DND-41 (cell line): Measurements from ENCODE around the gene ESR1.
"Not testable (repeated sequence)": the region's sequence is repeated elsewhere in the genome, so short reads cannot be mapped to it uniquely, and the experiment has no call there.

Experiments
- ATAC-seq: fragments of 200-7000 bp; cut with Tn5 transposase; 3 replicates; pipeline ENCODE4 v1.9.1; 2021; ENCODE audit warnings: low read depth; ENCODE audit not compliant: insufficient read depth
- DNase-seq: peaks from one replicate; pipeline ENCODE4 v3.0.0-alpha.2; 2020
- H2AFZ ChIP-seq: 2 replicates; pipeline ENCODE4 v1.6.0; 2012; ENCODE audit warnings: low read depth, low read length
- H3K27ac ChIP-seq: 2 replicates; pipeline ENCODE4 v1.5.1; 2012; ENCODE audit warnings: low read length, inconsistent platforms
- H3K27me3 ChIP-seq: fragments of 200-600 bp; sonication (generic); 2 replicates; pipeline ENCODE4 v1.6.0; 2012; ENCODE audit warnings: low read length, mild to moderate bottlenecking, inconsistent platforms; ENCODE audit not compliant: insufficient read depth, poor library complexity
- H3K36me3 ChIP-seq: 2 replicates; pipeline ENCODE4 v1.5.1; 2012; ENCODE audit warnings: low read length, inconsistent platforms; ENCODE audit not compliant: insufficient read depth
- H3K4me1 ChIP-seq: 2 replicates; pipeline ENCODE4 v1.5.1; 2012; ENCODE audit warnings: mild to moderate bottlenecking, low read length; ENCODE audit not compliant: insufficient read depth
- H3K4me2 ChIP-seq: 2 replicates; pipeline ENCODE4 v1.6.0; 2012; ENCODE audit warnings: mild to moderate bottlenecking, moderate library complexity, low read length, inconsistent platforms; ENCODE audit not compliant: insufficient read depth
- H3K4me3 ChIP-seq, 2 experiments: fragments of 200-600 bp in 1 of 2; shearing (Covaris generic) in 1 of 2; 2 replicates each; pipeline ENCODE4 v1.5.1; 2012 to 2016; ENCODE audit warnings: inconsistent platforms in 2 of 2, low read length in 2 of 2, mild to moderate bottlenecking in 2 of 2, low read depth in 1 of 2, moderate library complexity in 1 of 2
- H3K79me2 ChIP-seq: 2 replicates; pipeline ENCODE4 v1.6.0; 2012; ENCODE audit warnings: low read length, inconsistent platforms; ENCODE audit not compliant: insufficient read depth
- H3K9ac ChIP-seq: 2 replicates; pipeline ENCODE4 v1.6.0; 2012; ENCODE audit warnings: low read depth, mild to moderate bottlenecking, inconsistent platforms, low read length, moderate library complexity
- H3K9me3 ChIP-seq: 2 replicates; pipeline ENCODE4 v1.5.1; 2012; ENCODE audit warnings: low read length, moderate library complexity, mild to moderate bottlenecking, inconsistent platforms; ENCODE audit not compliant: insufficient read depth, severe bottlenecking
- H4K20me1 ChIP-seq: 2 replicates; pipeline ENCODE4 v1.6.0; 2012; ENCODE audit warnings: low read length; ENCODE audit not compliant: insufficient read depth
- CTCF ChIP-seq: IDR thresholded peaks from 2 replicates; pipeline ENCODE4 v1.5.1; 2012; ENCODE audit warnings: borderline replicate concordance, low read length, moderate library complexity, mild to moderate bottlenecking; ENCODE audit not compliant: poor library complexity, severe bottlenecking; ENCODE audit errors: extremely low read depth
- EZH2 ChIP-seq: IDR thresholded peaks from 3 replicates; pipeline ENCODE4 v1.6.1; 2012; ENCODE audit warnings: borderline replicate concordance, low read depth, mild to moderate bottlenecking, moderate library complexity, low read length, inconsistent platforms; ENCODE audit not compliant: severe bottlenecking

The ESR1 gene

GRCh38 chr6:152026291-152026690 lies 218.8 kb downstream of the ESR1 start:
- ATAC-seq (no peak), DNase-seq (no peak)
- H3K9me3 ChIP-seq, result no peaks in the 10 kb centered on the region
- no peak overlapping the region for H3K9ac ChIP-seq
- H3K4me2 ChIP-seq, result no peak overlapping the region
- no peaks in the 10 kb centered on the region for H4K20me1 ChIP-seq
- no peak overlapping the region for H2AFZ ChIP-seq
- H3K4me1 ChIP-seq, result no peaks in the 10 kb centered on the region
- no peak overlapping the region for H3K27ac ChIP-seq
- H3K36me3 ChIP-seq, result no peaks in the 10 kb centered on the region
- H3K79me2 ChIP-seq, result no peaks in the 10 kb centered on the region
- TF ChIP-seq CTCF (no peak), EZH2 (no peak)
- H3K27me3 ChIP-seq, result no peaks in the 10 kb centered on the region
- H3K4me3 ChIP-seq, result no peak overlapping the region

GRCh38 chr6:152026744-152027143 lies 219.3 kb downstream of the ESR1 start:
- not testable (repeated sequence) for ATAC-seq, H4K20me1 ChIP-seq

GRCh38 chr6:152033765-152034164 lies 226.3 kb downstream of the ESR1 start:
- not testable (repeated sequence) for H3K4me1 ChIP-seq, H3K27ac ChIP-seq, H3K9ac ChIP-seq, H4K20me1 ChIP-seq, DNase-seq, H3K4me2 ChIP-seq, ATAC-seq, H3K79me2 ChIP-seq, H3K36me3 ChIP-seq, H3K9me3 ChIP-seq, H2AFZ ChIP-seq, H3K4me3 ChIP-seq, H3K27me3 ChIP-seq

More at GRCh38 chr6:152026744-152027143, 219.3 kb downstream of the ESR1 start:
- not testable (repeated sequence) for H3K36me3 ChIP-seq, H3K9ac ChIP-seq, H3K9me3 ChIP-seq, H3K4me2 ChIP-seq, H2AFZ ChIP-seq, H3K79me2 ChIP-seq, H3K4me3 ChIP-seq, H3K4me1 ChIP-seq, H3K27ac ChIP-seq, DNase-seq, H3K27me3 ChIP-seq

- Histone ChIP-seq H2AFZ (no peak overlapping the region), H3K79me2 (no peaks in the 10 kb centered on the region), H3K4me2 (no peak overlapping the region), H3K9me3 (no peaks in the 10 kb centered on the region), H3K4me1 (no peaks in the 10 kb centered on the region), H3K27me3 (no peaks in the 10 kb centered on the region), H4K20me1 (no peaks in the 10 kb centered on the region), H3K4me3 (no peak overlapping the region), H3K27ac (no peak overlapping the region), H3K9ac (no peak overlapping the region), H3K36me3 (no peaks in the 10 kb centered on the region)
- TF ChIP-seq CTCF (no peak), EZH2 (no peak)
- DNase-seq (no peak), ATAC-seq (no peak)
These were observed 227.1 kb downstream of the ESR1 start for GRCh38 chr6:152034631-152035030.

- H2AFZ ChIP-seq, result no peak overlapping the region
- no peak overlapping the region for H3K27ac ChIP-seq
- no peaks in the 10 kb centered on the region for H3K27me3 ChIP-seq
- no peak overlapping the region for H3K4me2 ChIP-seq
- DNase-seq (no peak), ATAC-seq (no peak)
- no peaks in the 10 kb centered on the region for H3K36me3 ChIP-seq
- no peaks in the 10 kb centered on the region for H3K9me3 ChIP-seq
- no peaks in the 10 kb centered on the region for H3K79me2 ChIP-seq
- H3K9ac ChIP-seq, result no peak overlapping the region
- no peaks in the 10 kb centered on the region for H4K20me1 ChIP-seq
- no peak overlapping the region for H3K4me3 ChIP-seq
- TF ChIP-seq EZH2 (no peak), CTCF (no peak)
- no peaks in the 10 kb centered on the region for H3K4me1 ChIP-seq
These were observed 238.6 kb downstream of the ESR1 start for GRCh38 chr6:152046118-152046517.
